ENCODE measurements around the gene ZSCAN25.

- TF ChIP-seq, protein P1, sequence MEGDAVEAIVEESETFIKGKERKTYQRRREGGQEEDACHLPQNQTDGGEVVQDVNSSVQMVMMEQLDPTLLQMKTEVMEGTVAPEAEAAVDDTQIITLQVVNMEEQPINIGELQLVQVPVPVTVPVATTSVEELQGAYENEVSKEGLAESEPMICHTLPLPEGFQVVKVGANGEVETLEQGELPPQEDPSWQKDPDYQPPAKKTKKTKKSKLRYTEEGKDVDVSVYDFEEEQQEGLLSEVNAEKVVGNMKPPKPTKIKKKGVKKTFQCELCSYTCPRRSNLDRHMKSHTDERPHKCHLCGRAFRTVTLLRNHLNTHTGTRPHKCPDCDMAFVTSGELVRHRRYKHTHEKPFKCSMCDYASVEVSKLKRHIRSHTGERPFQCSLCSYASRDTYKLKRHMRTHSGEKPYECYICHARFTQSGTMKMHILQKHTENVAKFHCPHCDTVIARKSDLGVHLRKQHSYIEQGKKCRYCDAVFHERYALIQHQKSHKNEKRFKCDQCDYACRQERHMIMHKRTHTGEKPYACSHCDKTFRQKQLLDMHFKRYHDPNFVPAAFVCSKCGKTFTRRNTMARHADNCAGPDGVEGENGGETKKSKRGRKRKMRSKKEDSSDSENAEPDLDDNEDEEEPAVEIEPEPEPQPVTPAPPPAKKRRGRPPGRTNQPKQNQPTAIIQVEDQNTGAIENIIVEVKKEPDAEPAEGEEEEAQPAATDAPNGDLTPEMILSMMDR (IDR thresholded peaks at IDR 0.05 in 8 of 11, conservative IDR thresholded peaks at IDR 0.05 in 3 of 11), result no peak
- no peak for TF ChIP-seq POLR2A (IDR thresholded peaks at IDR 0.05)
Observed at GRCh38 chr7:99679032-99679399, 62.3 kb downstream of the ZSCAN25 start.

Data from spleen (tissue), 7 donors.